GM13977 (cell line): ENCODE measurements around the gene C1QC.

Experiments used
- DNase-seq: peaks from one replicate; pipeline ENCODE4 v3.0.0; 2012; ENCODE audit warnings: low spot score
- in situ Hi-C: fragments of 300-500 bp; cut with MboI; formaldehyde crosslinking; loops from one replicate; pipeline ENCODE4 v1.12.0; 2022; ENCODE audit warnings: low sequenced_read_pairs, low pct_unique_long_range_greater_than_20kb, mixed read lengths, inconsistent platforms; ENCODE audit not compliant: unreplicated experiment
- TF ChIP-seq, protein P1 (sequence below): IDR thresholded peaks from 2 replicates; pipeline ENCODE4 v1.5.1; 2012; ENCODE audit warnings: mild to moderate bottlenecking, control low read depth; ENCODE audit not compliant: insufficient read depth; ENCODE audit errors: extremely low read depth, missing control alignments

The C1QC gene

DNA sequence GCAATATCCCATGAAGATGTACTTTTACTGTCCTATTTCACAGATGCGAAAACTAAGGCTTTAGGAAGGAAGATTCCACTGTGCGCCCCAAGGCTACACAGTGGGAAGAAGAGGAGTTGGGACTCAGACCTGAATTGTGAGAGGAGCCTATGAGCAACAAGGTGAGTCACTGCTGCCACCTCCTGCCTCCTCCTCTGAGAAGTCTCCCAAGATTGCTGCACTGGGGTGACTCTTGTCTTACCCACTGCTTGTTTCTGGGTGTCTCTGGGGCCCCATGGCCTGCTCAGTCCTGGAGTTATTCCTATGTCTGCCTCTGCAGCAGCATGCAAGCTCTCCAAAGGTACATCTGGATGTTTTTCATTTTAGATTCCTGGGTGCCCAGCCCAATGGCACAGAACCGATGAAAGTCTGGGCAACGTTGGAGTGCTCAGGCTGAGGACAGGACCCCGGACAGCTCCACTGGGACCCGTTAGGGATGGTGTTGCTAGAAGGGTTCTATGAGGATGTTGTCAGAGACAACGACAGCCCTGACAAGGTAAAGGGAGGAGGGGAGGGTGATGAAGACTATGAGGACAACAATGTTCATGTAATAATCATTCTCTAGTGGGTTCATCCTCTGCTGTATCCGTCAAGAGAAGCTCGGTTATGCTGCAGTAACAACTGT, 18.0 kb upstream of the C1QC start:
- in situ Hi-C loops: loop anchor here (25.0 kb wide), 2 partner anchors 213 to 488 kb away; partner anchors contain the start of gene WNT4
- no peak for DNase-seq
- TF ChIP-seq, protein P1, sequence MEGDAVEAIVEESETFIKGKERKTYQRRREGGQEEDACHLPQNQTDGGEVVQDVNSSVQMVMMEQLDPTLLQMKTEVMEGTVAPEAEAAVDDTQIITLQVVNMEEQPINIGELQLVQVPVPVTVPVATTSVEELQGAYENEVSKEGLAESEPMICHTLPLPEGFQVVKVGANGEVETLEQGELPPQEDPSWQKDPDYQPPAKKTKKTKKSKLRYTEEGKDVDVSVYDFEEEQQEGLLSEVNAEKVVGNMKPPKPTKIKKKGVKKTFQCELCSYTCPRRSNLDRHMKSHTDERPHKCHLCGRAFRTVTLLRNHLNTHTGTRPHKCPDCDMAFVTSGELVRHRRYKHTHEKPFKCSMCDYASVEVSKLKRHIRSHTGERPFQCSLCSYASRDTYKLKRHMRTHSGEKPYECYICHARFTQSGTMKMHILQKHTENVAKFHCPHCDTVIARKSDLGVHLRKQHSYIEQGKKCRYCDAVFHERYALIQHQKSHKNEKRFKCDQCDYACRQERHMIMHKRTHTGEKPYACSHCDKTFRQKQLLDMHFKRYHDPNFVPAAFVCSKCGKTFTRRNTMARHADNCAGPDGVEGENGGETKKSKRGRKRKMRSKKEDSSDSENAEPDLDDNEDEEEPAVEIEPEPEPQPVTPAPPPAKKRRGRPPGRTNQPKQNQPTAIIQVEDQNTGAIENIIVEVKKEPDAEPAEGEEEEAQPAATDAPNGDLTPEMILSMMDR: no peak

DNA sequence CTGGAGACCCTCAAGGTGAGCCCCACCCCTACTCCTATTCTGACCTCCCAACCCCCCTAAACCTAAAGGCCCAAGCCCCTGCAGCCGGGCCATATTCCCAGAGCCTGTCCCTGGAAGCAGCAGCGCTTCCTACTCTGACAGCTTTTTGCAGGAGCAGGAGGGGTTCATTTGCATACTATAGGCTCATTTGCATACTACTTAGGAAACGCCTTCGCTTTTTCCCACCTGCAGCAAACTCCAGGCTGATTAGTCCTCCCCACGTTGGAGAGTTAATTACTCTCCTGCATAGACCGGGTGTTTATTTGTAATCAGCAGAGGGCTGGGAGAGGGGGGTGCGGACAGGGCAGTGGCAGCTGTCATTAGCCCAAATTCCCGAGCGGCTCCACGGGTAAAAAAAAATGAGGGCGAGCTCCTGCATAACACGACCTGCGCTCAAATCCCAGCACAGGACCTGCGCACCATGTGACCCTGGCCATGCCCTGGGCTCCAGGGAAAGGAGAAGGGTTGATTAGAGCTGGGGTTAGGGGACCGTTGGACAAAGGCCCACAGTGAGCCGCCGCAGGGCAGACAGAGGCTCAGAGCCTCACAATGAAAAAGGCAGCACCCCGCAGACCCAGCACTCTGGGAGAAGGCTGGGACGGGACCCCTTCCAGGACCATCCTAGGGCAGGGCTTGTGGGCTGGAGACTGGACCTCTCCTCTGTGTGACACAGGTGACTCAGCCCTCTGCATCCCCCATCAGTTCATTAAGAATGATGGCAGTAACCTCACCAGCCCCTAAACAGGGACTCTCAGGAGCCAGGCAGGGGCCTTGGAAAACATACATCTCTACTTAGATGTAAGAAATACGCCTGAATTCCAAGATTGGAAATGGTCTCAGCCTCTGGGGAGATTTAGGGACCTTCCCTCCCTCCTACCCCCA, 16.9 kb upstream of the C1QC start:
- in situ Hi-C loops: loop anchor here (25.0 kb wide), 2 partner anchors 214 to 489 kb away; partner anchors contain the start of gene WNT4
- DNase-seq: no peak
- TF ChIP-seq, protein P1: no peak

DNA sequence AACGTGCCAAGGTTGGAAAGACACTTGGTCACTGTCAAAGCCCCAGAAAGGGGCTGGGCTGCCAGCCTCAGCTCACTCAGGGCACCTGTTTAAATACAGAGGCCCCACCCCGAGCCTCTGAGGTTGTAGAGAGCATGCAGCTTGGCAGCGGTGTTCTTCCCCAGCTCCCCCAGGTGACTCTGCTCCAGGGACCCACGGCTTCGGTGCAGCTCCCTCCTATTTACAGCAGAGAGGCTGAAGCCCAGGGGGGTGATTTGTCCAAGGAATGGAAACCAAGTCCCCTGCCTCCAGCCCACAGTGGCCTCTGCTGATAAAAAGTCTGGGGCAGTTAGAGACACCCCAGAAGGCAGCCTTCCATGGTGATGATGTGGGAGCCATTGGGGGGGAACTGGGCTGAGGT, 16.1 kb upstream of the C1QC start:
- DNase-seq: no peak
- TF ChIP-seq, protein P1: no peak
- in situ Hi-C loops: loop anchor here (25.0 kb wide), 2 partner anchors 215 to 490 kb away; partner anchors contain the start of gene WNT4

DNA sequence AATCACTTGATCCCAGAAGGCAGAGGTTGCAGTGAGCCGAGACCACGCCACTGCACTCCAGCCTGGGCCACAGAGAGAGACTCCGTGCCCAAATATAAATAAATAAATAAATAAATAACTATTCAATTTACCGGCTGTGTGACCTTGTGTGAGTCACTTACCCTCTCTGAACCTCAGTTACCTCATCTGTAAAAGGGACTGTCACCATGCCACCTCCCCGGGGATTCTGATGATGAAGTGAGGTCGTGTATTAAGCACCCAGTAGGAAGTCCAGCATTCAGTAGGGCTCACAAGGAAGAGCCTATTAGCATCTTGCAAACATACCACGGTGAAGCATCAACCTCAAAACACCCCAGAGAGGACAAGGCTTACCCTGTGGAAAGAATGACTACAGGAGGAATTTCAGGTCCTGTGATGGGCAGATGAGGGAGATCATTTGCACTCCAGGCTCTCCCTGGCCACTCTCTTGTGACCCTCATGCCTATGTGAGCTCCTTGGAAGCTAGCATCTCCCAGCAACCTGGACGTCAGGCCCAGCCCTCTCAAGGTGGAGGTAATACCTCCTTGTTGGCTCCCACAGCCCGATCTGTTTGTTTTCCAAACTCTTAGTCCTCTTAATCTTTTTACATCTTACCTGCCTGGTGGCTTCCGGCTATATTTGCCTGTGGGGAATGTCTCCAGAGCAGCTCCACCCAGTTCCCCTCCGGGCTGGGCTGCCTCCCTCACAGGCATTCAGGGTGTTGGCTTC, 14.6 kb upstream of the C1QC start:
- in situ Hi-C loops: loop anchor here (25.0 kb wide), 2 partner anchors 217 to 492 kb away; partner anchors contain the start of gene WNT4
- TF ChIP-seq, protein P1: no peak
- DNase-seq: no peak

DNA sequence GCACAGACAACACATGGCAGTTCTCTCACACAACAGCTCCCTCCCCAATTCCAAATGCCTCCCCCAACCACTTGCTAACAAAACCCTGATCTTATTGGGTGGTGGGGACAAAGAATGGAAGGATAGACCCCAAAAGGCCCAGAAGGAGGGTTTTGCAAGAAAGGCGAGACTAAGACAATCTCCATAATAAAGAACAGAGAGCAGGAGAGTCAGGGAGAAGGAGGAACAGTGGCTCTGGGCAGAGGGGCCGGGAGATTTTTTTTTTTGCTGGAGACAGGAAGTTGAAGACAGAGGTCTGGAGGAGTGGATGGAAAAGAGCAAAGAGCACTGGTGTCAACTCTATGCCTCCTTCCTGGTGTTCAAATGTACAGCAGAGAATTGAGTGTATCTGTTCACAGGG, 13.5 kb upstream of the C1QC start:
- in situ Hi-C loops: loop anchor here (25.0 kb wide), 2 partner anchors 218 to 493 kb away; partner anchors contain the start of gene WNT4
- TF ChIP-seq, protein P1: no peak
- DNase-seq: no peak
